ENCODE results near the gene SPRN.

DNA sequence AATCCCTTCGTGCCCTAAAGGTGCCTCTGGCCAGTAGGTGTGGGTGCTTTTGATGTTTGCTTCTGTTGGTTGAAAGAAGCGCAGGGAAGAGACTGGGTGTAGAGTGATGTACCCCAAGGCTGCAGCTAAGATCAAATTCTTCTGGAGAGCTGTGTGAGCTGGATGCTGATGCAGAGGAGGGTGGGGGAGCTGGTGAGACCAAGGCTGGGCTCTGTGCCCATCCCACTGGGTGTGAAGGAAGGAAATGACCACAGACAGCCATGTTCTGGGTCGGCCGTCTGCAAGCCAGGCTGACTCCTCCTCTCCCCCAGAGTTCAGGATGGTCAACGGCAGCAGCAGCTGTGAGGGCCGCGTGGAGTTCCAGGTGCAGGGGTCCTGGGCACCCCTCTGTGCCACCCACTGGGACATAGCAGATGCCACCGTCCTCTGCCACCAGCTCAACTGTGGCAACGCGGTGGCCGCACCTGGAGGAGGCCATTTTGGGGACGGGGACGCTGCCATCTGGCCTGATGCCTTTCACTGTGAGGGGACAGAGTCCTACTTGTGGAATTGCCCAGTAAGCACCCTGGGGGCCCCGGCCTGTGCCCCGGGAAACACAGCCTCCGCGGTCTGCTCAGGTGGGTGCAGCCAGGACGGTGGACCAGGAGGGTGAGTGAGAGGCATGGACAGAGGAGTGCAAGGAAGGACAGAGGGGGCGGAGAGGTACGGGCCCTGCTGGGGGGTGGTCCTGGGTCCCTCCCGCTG, 34.5 kb upstream of the SPRN start:
- TF ChIP-seq, protein P1, sequence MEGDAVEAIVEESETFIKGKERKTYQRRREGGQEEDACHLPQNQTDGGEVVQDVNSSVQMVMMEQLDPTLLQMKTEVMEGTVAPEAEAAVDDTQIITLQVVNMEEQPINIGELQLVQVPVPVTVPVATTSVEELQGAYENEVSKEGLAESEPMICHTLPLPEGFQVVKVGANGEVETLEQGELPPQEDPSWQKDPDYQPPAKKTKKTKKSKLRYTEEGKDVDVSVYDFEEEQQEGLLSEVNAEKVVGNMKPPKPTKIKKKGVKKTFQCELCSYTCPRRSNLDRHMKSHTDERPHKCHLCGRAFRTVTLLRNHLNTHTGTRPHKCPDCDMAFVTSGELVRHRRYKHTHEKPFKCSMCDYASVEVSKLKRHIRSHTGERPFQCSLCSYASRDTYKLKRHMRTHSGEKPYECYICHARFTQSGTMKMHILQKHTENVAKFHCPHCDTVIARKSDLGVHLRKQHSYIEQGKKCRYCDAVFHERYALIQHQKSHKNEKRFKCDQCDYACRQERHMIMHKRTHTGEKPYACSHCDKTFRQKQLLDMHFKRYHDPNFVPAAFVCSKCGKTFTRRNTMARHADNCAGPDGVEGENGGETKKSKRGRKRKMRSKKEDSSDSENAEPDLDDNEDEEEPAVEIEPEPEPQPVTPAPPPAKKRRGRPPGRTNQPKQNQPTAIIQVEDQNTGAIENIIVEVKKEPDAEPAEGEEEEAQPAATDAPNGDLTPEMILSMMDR (IDR thresholded peaks at IDR 0.05) = no peak
- no peak for TF ChIP-seq POLR2A (IDR thresholded peaks at IDR 0.05)
